Right ventricle myocardium superior (tissue), 1 donor: ENCODE results near the gene KIF2C. TPM values are rescaled to one million over a fixed set of nuclear protein-coding genes. Genes with fewer than 3 reads are reported as not detected.
A peak's percentile ranks its signal among the peaks of the same experiment; 100 is the strongest.
"Not testable (repeated sequence)": the region's sequence is repeated elsewhere in the genome, so short reads cannot be mapped to it uniquely, and the experiment has no call there.

Experiments
- ATAC-seq: fragments of 200-7000 bp; cut with Tn5 transposase; one replicate; pipeline ENCODE4 v1.9.1; 2020; ENCODE audit warnings: mild to moderate bottlenecking; ENCODE audit not compliant: poor library complexity
- DNase-seq: peaks from one replicate; pipeline ENCODE4 v3.0.0-alpha.2; 2020
- intact Hi-C: fragments of 100-400 bp; cut with DNase I; formaldehyde crosslinking; loops from one replicate; pipeline ENCODE4 v1.11.2; 2022
- long read RNA-seq: library from polyadenylated mRNA; unstranded; transcript quantifications from one replicate; pipeline ENCODE4 v2.0.0, GENCODE V29; 2021
- total RNA-seq: library from RNA; stranded (reverse); fragmentation: NEBNext Ultra II Directional; extraction: Animal tissue kit (Norgen Biotek cat#: 25700); gene quantifications from one replicate; pipeline ENCODE4 v1.2.1, GENCODE V29; 2021
- donor health status: DM: no; HTN: yes; CAD: no; lungs with severe emphysema.

Gene KIF2C
- 1.00 TPM for total RNA-seq
- long read RNA-seq, partial matches to known transcripts: 1 of 6 reads
- long read RNA-seq, other reads (novel, unspliced or antisense): 1 of 6 reads

DNA sequence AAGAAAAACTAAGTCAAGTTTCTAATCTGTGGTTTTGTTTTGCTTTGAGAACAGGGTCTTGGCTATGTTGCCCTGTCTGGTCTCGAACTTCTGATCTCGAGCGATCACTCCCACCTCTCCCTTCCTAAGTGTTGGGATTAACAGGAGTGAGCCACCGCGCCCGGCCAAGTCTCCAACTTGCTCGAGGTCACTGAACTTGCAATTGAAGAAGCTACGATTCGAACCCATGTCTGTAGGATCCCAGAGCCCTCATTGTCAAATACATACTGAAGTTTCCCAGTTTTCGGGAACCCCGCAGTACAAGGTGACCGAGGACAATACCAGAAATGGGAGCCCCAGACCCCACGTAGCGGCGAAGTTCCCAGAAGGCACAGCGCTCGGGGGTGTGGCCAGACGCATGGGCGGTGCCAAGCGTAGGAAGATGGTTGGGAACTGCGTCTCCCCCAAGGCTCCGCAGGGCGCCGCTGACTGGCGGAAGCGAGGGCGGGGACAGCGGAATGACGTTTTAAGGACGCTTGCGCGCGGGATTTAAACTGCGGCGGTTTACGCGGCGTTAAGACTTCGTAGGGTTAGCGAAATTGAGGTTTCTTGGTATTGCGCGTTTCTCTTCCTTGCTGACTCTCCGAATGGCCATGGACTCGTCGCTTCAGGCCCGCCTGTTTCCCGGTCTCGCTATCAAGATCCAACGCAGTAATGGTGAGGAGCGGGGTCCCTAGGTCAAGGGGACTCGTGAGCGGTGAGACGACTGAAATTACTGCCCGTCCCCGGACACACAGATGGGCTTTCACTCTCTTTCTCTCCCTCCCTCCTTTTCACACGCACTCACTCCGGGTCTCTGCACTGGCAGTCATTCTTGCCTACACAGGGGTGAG, at the start of gene KIF2C:
Gene KIF2C, plus strand, starts transcription at position 531 of the 872 bp plus-strand sequence. Its CDS starts 96 bp downstream, at position 627.
- peak; percentile 100 for ATAC-seq
- peak; percentile 98 for DNase-seq
- intact Hi-C loops: no loop called here

DNA sequence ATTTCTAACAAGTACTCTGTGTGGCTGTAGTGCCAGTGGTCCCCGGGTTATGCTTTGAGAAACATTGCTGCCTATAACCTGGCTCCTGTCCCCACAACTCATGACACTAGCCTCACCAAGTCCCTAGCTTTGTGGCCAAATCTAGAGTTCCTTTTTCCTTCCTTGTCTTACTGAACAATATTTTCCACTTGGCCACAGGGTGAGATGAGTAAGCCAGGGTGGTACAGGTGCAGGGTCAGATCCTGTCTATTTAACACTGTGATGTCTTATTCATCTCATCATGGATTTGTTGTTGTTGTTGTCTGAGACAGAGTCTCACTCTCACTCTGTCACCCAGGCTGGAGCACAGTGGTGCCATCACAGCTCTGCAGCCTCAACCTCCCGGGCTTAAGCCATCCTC, 46.5 kb upstream of the KIF2C start:
- DNase-seq (no peak), ATAC-seq (no peak)
- intact Hi-C loops: no loop called here

DNA sequence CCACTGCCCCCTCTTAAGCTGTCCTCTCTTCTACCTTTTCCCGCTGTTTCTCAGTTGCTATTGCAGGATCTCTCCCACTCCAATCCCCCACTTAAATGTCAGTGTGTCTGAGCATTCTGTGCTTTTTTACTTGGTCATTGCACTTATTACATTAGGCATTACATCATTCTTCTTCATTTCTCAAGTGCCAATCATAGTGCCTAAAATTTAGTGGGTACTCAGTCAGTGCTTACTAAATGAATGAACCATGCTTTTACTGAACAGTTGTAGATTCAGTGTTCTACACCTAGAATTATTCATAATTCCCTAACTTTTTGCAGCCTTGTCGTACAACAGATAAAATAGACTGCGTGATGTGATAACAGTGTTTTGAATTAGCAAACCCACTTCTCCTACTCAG, 45.7 kb upstream of the KIF2C start:
- intact Hi-C loops: no loop called here
- DNase-seq: no peak

DNA sequence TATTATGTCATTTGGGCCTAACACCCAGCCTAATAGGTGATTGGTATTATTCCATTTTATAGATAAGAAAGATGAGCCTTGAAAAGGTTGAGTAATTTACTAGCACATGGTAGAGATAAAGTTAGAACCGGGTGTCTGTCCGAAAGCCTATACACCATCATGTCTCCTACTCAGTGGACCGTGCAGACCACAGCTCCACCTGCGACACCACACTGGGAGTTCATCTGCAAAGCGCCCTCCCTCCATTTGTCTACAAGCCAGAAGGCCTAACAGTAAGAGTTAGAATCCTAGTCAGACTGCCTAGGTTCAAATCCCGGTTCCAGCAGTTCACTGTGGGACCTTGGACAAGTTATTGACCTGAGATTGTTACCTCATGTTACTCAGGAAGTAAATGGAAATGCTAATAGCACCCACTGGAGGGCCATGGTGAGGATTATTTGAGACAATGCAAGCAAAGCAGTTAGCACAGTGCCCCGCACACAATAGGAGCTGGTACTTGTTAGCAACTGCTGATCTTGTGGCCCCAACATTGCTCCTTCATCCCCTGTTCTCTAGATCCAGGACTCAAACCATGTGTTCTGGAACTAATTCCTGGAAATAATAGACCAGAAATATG, 44.7 kb upstream of the KIF2C start:
- ATAC-seq: no peak
- intact Hi-C loops: no loop called here
- DNase-seq: no peak

More for the DNA sequence above, 45.7 kb upstream of the KIF2C start:
- no peak for ATAC-seq

DNA sequence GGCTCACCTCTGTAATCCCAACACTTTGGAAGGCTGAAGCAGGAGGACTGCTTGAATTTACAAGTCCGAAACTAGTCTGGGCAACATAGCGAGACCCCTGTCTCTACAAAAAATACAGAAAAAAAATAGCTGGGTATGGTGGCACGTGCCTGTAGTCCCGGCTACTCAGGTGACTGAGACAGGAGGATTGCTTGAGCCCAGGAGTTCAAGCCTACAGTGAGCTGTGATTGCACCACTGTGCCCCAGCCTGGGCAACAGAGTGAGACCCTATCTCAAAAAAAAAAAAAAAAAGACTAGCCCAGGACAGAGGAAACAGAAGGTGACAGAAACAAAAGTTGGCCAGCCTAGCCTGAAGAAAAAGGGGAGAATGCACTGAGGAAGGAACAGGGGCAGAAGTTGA, 44.0 kb upstream of the KIF2C start:
- ATAC-seq: no peak
- intact Hi-C loops: no loop called here

DNA sequence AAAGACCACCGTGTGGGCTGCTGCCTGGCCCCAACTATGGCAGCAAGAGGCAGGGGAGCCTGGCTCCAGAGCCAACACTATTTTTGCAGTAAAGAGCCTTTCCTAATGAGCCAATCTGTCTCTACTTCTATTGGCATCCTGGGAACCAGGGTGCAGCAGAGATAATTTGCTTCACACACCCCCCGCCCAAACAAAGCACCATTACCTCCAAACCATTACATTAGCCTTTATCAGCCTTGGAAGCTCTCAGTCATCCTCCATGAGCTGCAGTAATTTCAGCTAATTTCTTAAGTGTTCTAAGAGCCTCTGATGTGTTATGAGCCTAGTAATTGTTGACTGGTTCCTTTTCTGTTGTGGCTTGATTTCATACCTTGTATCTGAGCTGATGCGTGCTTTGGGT, 43.5 kb upstream of the KIF2C start:
- no peak for ATAC-seq
- intact Hi-C loops: no loop called here
- no peak for DNase-seq

More for the DNA sequence above, 44.0 kb upstream of the KIF2C start:
- DNase-seq: no peak

DNA sequence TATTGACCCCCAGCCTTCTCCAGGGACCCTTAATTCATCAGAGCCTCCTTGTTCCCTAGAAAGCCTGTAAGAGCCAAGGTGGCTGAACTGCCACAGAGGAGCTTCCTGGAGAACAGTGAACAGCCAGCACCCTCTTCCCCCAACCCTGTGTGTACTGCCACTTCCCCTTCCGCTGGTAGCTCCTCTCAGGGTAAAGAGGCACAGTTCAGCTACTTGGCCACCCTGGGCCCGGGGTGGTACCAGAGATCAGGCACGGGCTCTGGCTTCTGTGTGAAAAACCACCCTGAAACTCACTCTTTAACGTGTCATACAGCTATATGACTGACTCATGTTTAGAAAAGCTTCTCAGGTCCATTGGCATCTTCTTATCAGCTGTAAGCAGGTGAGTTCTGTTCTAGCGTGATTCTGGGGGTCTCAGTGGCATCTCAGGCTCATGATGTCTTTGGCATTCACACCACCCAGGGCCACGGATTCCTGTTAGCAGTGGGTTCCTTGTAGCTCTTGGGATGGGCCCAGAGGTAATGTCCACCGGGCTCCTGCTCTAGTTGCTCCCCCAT, 42.8 kb upstream of the KIF2C start:
- intact Hi-C loops: no loop called here
- peak; percentile 43 for ATAC-seq
- peak; percentile 44 for DNase-seq

DNA sequence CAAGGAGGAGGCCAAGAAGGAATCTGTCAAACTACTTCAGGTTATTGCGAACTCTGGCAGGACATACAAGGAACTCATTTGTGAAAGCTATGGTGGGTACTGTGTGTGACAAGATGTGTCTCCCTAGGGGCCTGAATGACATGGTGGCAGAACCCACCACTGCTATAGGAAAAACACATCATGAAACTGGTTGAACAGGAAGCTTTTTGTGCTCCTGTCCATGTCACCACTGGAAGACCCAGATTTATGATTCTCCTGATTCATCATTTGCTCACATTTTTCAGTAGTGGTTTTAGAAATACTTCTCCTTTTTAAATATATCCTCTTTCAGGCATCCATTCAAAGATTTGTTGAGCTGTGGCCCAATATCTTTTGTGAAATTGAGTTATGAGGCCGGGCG, 41.5 kb upstream of the KIF2C start:
- intact Hi-C loops: no loop called here
- DNase-seq: no peak
- no peak for ATAC-seq

DNA sequence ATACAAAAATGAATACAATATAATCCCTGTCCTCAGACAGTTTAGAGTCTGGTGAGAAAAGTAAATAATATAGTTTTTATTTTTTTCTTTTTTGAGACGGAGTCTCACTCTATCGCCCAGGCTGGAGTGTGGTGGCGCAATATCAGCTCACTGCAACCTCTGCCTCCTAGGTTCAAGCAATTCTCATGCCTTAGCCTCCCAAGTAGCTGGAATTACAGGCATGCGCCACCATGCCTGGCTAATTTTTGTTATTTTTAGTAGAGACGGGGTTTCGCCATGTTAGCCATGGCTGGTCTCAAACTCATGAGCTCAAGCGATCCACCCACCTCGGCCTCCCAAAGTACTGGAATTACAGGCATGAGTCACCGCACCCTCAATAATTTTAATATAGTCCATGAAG, 40.3 kb upstream of the KIF2C start:
- DNase-seq, ATAC-seq, intact Hi-C loops: not testable (repeated sequence)

DNA sequence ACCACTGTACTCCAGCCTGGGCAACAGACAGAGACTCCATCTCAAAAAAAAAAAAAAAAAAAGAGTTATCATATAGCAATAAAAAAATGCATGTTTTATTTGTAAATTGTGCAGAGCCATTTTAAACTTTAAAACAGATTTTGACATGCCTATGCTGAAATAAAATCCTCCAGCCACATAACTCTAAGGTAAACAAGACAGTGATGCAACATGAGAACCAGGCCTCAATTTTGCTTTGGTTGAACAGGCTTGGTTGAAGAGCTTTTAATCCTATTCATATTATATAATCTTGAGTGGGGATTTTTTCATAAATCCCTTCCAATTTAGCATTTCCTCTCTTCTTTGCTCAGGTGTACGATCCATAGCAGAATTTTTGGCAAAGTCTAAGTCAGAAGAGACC, 39.1 kb upstream of the KIF2C start:
- intact Hi-C loops: no loop called here
- ATAC-seq (no peak), DNase-seq (no peak)

DNA sequence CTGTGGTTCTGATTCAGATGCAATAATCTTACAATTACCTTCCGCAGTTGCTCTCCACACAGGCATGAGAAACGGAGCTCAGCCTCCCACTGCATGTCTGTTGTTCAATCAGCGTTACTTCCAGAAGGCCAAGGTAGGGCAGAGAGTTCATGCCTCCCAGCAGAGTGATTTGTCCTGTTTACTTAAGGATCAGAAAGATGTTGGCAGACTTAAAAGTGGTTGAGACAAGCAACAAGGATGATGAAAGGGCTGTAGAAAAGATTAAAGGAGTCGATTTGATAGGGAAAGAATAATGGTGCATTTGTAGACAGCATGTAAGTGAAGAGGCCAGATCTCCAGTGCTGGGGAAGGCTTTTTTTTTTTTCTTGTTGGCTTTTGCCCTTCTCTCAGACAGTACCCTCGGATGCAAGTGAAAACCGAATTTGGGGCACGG, 38.5 kb upstream of the KIF2C start:
- intact Hi-C loops: no loop called here
- DNase-seq: no peak
- no peak for ATAC-seq

DNA sequence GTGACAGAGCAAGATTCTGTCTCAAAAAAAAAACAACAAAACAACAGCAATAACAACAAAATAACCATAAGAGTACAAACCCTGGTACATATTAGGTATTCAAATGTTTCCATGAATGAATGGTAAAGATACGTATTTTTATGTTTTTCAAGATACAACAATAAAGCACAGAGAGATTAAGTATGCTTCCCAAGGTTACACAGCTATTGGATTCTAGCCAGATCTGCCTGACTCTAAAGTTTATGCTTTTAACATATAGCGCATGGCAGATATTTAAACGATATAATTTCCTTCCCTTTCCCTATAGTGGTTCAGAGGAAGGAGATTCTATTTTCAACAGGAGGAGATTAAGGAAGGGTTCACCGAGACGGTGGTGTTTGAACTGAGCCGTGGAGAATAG, 34.2 kb upstream of the KIF2C start:
- DNase-seq (no peak), ATAC-seq (no peak)
- intact Hi-C loops: no loop called here

DNA sequence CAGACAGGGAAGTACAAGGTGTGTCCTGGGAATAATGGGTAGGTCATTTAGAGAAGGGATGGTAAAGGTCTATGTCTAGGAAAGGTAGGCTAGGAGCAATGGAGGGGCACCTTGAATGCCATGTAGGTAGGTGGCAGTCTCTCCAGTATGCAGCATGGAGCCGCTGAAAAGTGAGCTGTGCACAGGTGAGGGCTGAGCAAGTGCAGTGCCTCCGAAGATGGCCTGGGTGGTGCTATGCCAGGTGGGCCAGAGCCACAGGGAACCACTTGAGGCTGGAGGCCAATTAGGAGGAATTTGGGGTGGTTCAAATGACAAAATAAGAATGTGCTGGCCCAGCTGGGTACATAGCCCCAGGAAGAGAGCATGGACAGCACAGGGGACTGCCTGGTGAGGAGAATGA, 33.7 kb upstream of the KIF2C start:
- DNase-seq: no peak
- ATAC-seq: no peak
- intact Hi-C loops: no loop called here

DNA sequence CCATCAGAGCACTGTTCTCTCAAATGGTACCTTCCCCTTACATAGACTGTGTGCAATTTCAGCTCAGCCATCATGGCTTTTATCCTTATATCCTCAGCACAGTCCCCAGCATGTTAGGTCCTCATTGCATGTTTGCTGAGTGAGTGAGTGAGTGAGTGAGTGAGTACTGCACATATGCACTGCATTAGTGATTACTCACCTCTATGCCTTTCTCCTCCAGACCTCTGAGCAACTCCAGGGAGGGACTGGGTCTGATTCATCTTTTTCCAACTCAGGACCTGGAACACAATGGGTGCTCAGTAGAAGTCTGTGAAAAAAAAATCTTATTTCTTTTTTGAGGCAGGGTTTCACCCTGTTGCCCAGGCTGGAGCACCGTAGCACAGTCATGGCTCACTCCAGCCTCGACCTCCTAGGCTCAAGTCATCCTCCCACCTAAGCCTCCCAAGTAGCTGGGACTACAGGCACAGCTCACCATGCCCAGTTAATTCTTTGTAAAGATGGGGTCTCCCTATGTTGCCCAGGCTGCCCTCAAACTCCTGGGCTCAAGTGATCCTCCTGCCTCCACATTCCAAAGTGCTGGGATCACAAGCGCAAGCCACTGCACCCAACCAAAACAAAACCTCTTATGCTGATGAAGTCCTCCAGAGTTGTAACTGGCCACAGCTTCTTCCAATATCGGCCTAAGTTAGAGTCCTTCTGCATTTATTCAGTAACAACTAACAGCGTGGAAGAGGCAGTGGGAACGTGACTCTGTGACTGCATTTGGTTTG, 32.3 kb upstream of the KIF2C start:
- ATAC-seq: no peak
- DNase-seq: no peak
- intact Hi-C loops: no loop called here

DNA sequence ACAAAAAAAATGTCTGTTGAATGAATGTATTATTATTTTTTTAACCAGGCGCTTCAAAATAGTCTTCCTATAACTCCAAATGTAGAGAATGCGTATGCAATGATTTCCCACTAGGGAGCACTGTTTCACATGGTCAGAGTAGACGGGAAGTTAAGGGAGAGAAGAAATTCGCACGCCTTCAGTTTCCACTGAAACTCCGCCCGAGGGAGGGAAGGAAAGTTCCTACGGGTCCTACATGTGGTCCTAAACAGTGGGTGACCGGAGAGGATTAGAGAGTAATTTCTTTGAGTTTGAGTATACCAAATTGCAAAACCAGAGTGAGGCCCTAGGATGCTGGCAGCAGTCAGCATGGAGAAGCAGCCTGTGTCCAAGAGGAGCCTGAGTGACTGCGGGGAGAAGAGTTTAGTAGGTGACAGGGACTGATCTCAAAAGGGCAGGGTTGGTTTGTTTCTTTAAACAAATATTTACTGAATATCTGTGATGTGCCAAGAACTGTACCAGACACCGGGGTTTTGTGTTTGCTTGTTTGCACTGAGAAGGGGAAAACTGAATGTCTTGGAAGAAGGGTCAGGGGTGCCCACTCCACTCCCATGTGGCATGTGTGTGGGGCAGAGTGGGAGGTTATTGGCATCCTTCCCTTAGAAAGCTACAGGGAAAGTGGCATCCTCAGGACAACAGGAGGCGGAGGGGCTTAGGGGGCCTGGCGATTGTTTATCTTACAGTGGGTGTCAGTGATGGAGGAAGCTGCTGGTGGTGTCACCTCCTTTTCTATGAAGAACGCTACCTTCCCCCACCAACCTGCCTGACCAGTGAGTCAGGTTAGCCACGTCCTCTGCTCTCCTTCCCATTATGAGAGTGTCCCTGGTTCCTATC, 31.4 kb upstream of the KIF2C start:
- intact Hi-C loops: no loop called here
- ATAC-seq (peak; percentile 74), DNase-seq (no peak)

DNA sequence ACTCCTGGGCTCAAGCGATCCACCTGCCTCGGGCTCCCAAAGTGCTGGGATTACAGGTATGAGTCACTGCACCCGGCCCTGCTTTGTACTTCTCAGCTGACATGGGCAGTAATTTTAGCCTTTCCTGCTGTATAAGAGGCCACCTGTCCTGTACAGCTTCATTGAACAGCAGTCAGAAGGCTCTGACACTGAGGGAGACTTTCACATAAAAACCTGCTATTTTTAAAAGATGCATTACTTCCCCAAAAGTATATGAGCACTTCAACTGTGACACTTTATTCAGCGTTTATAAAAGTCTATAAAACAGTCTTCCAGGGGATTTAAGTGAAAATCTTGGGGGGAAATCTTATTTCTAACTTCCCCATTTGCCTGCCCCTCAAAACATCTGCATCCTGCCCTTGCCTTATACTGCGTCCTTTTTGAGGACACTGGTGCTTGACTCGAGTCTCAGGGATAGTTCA, 26.3 kb upstream of the KIF2C start:
- intact Hi-C loops: no loop called here
- no peak for DNase-seq
- ATAC-seq: no peak

DNA sequence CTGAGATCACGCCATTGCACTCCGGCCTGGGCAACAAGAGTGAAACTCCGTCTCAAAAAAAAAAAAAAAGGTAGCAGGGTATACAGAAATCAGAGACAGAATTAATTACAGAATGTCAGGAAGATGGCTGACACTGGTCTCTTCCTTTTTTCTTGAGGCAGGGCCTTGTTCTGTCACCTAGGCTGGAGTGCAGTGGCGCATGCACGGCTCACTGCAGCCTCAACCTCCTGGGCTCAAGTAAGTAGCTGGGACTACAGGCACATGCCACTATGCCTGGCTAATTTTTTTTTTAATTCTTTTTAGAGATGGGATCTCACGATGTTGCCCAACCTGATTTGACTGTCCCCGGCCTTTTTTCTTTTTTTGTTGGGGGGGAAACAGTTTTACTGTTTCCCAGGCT, 25.1 kb upstream of the KIF2C start:
- intact Hi-C loops: no loop called here
- no peak for ATAC-seq

DNA sequence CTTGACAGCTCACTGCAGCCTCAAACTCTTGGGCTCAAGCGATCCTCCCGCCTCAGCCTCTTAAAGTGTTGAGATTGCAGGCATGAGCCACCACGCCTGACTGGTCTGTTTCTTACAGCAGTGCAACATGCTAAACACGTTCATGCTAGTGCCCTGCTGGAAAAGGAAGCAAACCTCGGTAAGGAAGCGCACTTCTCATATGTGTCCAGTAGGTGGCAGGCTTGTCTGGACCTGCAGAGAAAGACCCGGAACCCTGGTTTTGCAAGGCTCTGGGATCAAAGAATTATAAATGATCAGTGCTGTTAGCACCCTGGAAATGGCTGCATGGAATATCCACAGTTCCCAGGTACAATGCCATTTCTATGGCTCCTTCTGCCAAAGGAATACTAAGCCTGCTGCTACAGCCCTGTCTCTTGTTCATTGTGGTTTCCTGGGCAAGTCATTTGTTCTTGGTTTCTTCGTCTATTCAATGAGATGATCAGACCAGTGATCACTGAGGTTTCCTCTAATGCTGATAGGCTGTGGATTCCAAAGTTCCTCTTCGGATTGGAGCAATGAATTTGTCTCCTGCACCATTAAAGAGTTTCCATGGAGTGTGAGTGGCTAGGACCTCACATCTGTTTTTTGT, 24.6 kb upstream of the KIF2C start:
- ATAC-seq: peak; percentile 86
- intact Hi-C loops: no loop called here
- no peak for DNase-seq

More for the DNA sequence above, 25.1 kb upstream of the KIF2C start:
- no peak for DNase-seq
